ENCODE measurements around the gene STOX1.
A peak's percentile ranks its signal among the peaks of the same experiment; 100 is the strongest.
"Not testable (repeated sequence)": the region's sequence is repeated elsewhere in the genome, so short reads cannot be mapped to it uniquely, and the experiment has no call there.

The STOX1 gene, protein sequence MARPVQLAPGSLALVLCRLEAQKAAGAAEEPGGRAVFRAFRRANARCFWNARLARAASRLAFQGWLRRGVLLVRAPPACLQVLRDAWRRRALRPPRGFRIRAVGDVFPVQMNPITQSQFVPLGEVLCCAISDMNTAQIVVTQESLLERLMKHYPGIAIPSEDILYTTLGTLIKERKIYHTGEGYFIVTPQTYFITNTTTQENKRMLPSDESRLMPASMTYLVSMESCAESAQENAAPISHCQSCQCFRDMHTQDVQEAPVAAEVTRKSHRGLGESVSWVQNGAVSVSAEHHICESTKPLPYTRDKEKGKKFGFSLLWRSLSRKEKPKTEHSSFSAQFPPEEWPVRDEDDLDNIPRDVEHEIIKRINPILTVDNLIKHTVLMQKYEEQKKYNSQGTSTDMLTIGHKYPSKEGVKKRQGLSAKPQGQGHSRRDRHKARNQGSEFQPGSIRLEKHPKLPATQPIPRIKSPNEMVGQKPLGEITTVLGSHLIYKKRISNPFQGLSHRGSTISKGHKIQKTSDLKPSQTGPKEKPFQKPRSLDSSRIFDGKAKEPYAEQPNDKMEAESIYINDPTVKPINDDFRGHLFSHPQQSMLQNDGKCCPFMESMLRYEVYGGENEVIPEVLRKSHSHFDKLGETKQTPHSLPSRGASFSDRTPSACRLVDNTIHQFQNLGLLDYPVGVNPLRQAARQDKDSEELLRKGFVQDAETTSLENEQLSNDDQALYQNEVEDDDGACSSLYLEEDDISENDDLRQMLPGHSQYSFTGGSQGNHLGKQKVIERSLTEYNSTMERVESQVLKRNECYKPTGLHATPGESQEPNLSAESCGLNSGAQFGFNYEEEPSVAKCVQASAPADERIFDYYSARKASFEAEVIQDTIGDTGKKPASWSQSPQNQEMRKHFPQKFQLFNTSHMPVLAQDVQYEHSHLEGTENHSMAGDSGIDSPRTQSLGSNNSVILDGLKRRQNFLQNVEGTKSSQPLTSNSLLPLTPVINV

DNA sequence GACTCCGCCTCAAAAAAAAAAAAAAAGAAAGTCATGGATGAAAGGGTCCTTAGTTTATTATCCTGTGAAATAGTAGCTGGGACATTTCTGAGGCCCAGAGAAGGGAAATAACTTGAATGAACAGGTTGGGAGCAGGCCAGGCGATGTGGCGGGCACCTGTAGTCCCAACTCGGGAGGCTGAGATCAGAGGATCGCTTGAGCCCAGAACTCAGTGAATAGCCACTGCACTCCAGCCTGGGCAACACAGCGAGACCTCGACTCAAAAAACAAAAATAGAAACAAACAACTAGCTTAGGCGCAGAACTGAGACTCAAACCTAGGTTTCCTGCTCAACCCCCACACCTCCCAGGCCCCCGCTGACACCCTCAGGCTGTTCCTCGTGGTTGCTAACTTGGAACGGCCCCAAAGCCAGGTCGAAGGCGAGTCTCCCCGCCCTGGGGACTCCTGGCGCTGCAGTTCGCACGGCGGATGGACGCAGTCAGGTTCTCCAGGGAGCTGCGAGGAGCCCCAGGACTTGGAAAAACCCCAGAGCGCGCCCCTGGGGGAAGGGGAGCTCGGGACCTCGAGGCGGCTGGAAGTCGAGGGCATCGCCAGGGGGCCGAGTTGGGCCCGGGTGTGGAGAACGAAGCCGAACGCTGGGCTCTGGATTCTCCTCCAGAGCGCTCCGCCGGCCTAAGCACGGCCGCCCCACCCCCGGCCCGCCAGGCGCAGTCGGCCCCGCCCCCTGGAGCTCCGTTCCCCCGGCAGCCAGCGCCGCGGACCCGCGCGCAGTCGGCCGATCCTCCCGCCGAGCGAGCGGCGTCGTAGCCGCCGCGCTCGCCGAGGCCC is at the start of gene STOX1:
TSS of gene STOX1 (plus strand) at position 768 of the 828 bp plus-strand sequence. CDS start 93 bp downstream, outside the sequence.
- peak; percentile 75 for DNase-seq

DNA sequence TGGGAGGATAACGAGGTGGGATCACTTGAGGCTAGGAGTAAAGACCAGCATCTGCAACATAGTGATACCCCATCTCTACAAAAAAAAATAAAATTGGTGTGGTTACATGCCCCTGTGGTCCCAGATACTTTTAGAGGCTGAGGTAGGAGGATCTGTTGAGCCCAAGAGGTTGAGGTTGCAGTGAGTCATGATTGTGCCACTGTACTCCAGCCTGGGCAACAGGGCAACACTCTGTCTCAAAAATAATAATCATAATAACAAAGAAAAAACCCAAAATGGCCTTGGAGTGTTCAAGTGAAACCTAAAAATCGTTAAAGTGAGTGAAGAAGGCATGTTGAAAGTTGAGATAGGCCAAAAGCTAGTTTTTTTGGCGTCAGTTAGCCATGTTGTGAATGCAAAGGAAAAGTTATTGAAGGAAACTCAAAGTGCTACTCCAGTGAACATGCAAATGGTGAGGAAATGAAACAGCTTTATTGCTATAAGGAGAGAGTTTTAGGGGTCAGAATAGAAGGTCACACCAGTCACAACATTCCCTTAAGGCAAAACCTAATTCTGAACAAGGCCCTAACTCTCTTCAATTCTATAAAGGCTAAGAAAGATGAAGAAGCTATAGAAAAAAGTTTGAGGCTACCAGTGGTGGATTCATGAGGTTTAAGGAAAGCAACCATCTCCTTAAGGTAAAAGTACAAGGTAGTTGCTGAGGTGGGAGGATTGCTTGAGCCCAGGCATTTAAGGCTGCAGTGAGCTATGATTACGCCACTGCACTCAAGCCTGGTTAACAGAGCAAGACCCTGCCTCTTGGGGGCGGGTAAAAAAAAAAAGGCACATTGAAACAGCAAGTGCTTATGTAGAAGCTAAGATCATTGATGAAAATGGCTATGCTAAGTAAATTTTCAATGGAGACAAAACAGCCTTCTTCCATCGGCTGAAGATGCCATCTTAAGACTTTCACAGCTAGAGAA is 45.4 kb upstream of the STOX1 start:
- no peak for DNase-seq

DNA sequence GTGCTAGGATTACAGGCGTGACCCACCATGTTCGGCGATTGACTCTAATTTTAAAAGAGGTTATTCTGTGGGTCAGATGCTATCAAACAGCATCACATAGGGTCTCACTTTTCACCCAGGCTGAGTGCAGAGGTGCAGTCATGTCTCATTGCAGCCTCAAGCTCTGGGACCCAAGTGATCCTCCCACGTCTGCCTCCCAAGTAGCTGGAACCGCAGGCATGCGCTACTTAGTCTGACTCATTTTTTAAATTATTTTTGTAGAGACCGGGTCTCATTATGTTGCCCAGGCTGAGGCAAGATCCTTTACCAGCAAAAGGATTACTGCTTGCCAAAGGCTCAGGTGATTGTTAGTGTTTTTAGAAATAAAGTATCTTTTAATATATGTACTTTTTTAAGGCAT is 42.9 kb upstream of the STOX1 start:
- no peak for DNase-seq

DNA sequence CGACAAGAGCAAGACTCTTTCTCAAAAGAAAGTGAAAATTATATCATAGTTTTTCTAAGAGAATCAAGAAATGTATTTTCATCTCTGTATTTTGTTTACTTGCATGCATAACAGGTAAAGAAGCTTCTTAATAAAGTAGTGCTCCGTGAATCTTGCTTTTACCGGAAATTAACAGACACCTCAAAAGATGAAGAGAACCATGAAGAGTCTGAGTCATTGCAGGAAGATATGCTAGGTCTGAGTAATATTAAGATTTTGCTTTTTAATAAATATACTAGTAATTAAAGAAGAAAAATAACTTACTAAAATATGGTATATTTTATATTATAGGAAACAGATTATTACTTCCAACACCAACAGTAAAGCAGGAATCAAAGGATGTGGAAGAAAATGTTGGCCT is 39.5 kb upstream of the STOX1 start:
- DNase-seq = no peak

DNA sequence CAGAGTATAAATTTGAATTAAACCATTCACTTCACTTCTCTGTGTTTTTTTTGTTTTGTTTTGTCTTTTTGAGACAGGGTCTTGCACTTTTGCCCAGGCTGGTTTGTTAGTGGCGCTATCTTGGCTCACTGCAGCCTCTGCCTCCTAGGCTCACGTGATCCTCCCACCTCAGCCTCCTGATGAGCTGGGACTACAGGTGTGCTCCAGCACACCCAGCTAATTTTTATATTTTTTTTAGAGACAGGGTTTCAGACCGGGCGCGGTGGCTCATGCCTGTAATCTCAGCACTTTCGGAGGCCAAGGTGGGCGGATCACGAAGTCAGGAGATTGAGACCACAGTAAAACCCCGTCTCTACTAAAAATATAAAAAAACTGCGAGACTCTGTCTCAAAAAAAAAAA is 36.9 kb upstream of the STOX1 start:
- DNase-seq = no peak

DNA sequence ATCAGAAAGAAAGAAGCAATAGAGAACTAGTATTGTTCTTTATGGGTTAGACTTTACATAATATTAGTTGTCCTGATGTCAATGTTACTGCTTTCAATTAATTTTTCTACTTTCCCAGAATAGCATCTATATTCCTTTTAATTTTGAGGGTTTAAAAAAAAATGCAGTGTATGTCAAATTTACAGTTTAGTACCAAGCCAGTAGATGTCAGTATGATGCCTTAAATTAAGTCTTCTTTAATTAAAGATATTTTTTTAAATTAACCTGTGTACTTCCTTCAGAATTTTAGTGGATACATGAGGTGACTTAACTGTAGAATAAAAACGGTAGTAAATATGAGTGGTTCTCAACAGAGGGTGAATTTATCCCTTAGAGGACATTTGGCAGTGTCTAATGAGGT is 35.2 kb upstream of the STOX1 start:
- no peak for DNase-seq

DNA sequence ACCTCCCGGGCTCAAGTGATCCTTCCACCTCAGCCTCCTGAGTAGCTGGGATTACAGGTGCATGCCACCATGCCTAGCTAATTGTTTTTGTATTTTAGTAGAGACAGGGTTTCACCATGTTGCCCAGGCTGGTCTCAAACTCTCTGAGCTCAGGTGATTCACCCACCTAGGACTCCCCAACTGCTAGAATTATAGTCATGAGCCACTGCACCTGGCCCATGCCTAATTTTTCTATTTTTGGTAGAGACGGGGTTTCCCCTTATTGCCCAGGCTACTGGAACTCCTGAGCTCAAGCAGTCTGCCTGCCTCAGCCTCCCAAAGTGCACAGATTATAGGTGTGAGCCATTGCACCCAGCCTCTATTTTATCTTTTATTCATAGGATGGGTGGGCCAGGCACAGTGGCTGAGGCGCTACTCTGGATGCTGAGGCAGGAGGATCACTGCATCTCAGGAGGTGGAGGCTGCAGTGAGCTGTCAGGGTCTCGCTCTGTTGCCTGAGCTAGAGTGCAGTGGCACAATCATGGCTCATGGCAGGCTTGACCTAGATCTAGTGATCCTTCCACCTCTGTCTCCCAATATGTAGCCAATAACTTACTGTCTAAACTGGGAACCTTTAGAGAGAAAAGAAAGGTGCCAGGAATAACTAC is 31.3 kb upstream of the STOX1 start:
- DNase-seq = no peak

DNA sequence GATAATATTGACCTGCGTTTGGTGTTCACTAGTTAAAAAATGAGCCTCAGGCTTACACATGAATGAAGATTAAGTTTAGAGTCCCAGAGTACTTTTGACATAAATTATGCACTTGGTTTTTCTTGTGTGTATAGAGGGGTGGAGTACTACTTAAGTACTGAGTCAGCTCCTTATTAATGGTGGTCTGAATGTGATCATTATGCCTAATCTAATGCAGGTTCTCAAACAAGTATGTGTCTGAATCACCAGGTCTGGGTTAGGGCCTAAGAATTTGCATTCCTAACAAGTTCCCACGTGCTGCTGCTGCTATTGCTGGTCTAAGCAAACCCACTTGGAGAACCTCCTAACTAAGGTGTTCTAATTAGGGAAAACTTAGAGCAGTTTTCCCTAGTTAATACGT is 30.7 kb upstream of the STOX1 start:
- no peak for DNase-seq

DNA sequence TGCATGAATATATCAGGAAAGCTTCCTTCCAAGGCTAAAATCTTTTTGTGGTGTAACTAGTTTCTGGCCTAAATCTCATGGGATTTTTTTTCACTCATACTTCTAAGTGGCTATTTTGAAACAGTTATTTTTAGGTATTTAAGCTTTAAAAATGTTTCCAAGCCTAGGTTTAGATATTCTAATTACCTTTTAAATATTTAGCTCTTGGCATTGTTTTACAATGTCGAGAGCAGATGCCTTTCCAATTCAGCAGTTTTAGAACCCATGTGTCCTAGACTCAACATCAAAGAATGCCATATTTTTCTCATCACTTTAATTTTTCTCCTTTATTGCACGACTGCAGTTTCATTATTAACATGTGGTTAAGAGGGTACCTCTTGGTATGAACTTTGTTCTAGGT is 27.1 kb upstream of the STOX1 start:
- DNase-seq = no peak

DNA sequence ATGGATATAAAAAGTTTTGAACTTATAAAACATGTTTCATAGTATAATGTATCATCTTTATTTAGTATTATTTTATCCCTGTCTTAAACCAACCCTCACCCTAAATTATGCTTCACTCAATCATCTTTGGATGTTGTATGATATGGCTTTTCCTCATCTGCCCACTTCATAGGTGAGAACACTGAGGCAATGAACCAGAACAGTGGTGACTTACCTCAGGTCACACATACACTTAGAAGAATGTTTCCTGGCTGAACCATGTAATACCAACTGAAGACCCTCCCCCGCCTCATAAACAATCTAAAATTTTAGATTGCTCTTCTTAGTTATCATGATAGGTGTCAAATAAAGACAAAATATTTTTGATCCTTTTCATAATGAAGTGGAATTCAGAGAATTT is 22.6 kb upstream of the STOX1 start:
- DNase-seq = no peak

DNA sequence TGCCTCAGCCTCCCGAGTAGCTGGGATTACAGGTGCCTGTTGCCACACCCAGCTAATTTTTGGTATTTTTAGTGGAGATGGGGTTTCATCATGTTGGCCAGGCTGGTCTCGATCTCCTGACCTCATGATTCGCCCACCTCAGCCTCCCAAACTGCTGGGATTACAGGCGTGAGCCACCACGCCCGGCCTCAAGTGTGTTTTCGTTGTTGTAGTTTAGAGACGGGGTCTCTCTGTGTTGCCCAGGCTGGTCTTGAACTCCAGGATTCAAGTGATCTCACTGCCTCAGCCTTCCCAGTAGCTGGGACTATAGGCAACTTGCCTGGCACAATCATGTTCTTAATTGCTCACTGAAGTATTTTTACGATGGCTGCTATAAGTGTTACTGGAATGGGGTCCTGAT is 16.5 kb upstream of the STOX1 start:
- DNase-seq = not testable (repeated sequence)

DNA sequence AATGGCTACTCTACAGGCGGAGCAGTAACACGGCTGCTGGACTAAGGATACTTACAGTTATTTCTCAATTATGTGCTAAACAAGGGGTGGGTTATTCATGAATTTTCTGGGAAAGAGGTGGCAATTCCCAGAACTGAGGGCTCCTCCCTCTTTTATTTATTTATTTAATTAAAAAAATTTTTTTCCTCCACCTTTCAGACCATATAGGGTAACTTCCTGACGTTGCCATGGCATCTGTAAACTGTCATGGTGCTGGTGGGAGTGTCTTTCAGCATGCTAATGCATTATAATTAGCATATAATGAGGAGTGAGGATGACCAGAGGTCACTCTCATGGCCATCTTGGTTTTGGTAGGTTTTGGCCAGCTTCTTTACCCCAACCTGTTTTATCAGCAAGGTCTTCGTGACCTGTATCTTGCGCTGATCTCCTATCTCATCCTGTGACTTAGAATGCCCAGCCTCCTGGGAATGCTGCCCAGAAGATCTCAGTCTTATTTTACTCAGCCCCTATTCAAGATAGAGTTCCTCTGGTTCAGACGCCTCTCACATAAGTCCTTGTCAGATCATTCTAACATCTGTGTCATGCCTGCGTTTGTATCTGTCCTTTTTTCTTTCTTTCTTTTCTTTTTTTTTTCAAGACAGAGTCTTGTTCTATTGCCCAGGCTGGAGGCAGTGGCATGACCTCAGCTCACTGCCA is 15.9 kb upstream of the STOX1 start:
- no peak for DNase-seq

DNA sequence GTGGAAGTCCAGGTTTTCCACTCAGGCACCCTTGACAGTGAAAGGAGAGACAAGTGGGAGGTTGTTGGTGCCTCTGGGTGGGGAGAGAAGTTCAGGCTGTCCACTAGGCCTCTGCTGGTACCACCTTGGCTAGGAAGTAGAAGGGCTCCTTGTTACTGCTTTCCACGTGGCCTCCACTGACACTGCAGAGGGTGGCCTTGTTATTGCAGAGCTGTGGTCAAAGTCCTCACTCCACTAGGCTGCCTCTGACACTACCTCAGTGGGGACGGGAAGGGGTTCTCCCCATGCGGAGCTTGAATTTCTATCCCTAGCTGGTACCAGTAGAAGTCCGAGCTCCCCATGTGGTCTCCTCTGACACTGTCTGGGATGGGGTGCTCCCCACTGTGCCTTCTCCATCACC is 14.9 kb upstream of the STOX1 start:
- DNase-seq = no peak

DNA sequence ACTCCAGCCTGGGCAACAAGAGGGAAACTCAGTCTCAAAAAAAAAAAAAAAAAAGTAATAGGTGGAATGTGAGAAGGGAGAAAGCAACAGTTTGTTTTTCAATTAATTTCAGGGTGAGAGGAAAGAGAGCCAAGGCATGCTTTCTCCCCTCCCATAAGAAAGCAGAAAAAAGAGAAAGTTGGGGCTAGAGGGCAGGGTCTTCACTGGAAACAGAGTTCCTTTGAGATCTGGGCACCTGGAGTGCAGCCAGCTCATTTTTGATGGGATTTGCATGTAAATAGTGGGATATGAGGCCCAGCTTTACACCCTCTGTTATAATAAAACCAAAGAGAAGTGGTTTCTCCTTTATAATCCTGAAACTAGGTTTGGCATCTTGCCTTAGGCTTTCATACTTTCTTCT is 13.8 kb upstream of the STOX1 start:
- no peak for DNase-seq

DNA sequence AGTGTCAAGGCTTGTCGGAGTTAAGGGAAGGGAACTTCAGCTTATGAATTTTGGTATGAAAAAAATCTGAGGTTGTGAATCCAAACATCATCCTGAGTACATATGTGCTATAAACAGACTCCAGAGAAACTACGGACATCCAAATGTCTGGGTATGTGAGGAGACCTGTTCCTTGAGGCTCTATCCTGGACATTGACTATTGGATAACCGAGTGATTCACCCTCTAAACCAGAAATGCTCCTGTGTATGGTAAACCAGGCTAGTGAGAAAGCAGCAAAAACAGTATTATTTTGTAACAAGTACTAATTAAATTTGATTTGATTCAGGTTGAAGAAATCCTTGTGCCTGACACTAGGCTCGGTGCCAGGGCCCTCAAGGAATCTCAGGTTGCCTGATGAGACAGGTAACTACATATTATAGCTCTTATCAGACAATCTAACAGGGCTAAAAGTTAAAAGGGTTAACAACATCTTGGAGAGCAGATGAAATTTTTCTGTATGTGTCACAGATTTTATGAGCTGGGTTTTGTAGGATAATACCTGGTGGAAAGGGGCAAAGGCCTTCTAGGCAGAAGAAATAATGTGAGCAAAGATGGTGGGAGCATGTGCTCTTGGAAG is 10.4 kb upstream of the STOX1 start:
- DNase-seq = no peak

DNA sequence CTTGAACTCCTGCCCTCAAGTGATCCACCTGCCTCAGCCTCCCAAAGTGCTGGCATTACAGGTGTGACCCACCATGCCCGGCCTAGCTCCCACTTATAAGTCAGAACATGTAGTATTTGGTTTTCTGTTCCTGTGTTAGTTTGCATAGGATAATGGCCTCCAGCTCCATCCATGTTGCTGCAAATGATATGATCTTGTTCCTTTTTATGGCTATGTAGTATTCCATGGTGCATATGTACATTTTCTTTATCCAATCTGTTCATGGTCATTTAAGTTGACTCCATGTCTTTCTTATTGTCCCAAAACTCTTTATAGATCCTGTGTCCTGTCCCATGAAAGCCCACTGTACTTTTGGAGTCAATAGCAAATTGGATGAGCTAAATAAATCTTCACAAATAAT is 7.0 kb upstream of the STOX1 start:
- not testable (repeated sequence) for DNase-seq

DNA sequence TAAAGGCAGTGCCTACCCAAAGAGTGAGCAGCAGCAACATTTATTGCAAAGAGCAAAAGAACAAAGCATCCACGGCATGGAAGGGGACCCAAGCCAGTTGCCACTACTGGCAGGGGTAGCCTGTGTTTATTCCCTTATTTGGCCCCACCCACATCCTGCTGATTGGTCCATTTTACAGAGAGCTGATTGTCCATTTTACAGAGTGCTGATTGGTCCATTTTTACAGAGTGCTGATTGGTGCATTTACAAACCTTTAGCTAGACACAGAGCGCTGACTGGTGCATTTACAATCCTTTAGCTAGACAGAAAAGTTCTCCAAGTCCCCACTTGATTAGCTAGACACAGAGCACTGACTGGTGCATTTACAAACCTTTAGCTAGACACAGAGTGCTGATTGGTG is 4.7 kb upstream of the STOX1 start:
- not testable (repeated sequence) for DNase-seq

DNA sequence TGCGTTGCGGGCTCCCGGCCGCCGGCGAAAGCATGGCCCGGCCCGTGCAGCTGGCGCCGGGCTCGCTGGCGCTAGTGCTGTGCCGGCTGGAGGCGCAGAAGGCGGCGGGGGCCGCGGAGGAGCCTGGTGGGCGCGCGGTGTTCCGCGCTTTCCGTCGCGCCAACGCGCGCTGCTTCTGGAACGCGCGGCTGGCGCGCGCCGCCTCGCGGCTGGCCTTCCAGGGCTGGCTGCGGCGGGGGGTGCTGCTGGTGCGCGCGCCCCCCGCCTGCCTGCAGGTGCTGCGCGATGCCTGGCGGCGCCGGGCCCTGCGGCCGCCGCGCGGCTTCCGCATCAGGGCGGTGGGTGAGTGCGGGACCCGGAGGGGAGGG is 245 bp downstream of the STOX1 start:
- not testable (repeated sequence) for DNase-seq

DNA sequence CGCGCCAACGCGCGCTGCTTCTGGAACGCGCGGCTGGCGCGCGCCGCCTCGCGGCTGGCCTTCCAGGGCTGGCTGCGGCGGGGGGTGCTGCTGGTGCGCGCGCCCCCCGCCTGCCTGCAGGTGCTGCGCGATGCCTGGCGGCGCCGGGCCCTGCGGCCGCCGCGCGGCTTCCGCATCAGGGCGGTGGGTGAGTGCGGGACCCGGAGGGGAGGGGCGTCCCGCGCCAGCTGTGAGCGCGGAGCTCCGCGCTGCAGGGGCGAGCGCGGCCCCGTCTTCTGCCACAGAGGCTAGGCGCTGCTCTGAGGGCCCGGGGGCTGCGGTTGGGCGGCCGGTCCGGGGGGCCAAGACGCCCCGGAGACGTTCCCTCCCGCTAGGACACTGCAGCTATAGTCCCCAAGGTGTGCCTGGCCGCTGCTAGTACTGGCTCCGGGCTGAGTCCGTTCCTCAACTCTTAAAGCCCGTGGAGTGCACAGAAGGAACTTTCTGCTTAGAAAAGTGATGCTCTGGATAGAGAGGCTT is 811 bp downstream of the STOX1 start:
- DNase-seq = peak; percentile 4

DNA sequence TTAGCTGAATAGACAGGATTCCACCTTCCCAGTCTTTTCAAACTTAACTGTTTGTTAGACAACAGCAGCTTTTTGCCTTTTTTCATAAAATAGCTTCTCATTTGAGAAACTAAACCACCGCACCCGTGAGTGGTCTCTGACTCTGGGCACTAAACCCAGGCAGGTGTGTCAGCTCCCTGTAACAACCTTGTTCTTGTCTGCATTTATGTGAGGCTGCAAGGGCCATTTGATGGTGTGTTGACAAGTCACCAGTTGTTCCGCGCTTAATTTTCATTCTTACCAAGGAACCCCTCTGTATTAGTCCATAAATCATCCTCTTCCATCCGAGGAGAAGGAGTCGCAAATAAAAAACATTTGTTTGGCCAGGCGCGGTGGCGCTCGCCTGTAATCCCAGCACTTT is 1.5 kb downstream of the STOX1 start:
- no peak for DNase-seq
